D721Med (cell line): ENCODE data around the gene GOSR2.

ENCODE experiments used
- DNase-seq: peaks from one replicate; pipeline ENCODE4 v3.0.0; 2011; ENCODE audit warnings: low spot score; ENCODE audit not compliant: insufficient read length
- FAIRE-seq: peaks from 2 replicates; lab custom pipeline; 2011; peaks lifted over from hg19 to GRCh38; lab: Jason Lieb, UNC
- TF ChIP-seq, protein P1 (sequence below): IDR thresholded peaks from 2 replicates; pipeline ENCODE4 v1.5.1; 2012; ENCODE audit warnings: mild to moderate bottlenecking, control low read depth; ENCODE audit not compliant: insufficient read depth; ENCODE audit errors: missing control alignments

The GOSR2 gene

DNA sequence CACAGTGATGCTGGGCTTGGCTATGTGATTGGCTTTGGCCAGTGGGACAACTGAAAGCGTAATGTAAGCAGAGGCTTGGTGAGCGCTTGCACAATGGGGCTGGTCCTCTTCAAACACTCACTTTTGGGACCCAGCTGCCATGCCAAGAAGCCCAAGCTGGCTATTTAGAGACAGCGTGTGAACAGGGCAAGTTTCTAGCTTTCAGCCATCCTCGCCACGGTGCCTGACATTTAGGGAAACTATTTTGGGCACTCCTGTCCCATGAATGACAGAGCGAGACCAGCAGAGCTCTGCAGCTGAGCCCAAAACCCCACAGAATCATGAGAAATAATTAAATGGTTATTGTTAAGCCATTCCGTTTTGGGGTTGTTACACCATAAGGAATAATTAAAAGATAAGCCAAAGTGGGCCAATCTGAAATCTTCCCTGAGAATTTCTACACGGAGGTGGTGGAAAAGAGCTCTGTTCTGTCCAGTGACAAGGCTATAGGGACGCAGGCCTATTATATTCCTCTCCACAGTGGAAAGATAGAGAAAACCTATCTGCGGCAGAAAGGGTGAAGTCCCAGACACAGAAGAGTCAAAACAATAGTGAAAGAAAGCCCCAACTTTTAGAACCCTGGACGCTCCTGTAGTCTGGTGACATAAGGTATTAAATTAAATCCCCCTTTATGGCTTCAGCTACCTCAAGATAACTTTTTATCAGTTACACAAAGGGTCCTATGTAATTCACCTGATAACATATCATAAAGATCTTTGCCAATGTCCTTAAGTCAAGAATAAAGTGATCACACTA, 66.9 kb downstream of the GOSR2 start:
- FAIRE-seq: no peak
- TF ChIP-seq, protein P1, sequence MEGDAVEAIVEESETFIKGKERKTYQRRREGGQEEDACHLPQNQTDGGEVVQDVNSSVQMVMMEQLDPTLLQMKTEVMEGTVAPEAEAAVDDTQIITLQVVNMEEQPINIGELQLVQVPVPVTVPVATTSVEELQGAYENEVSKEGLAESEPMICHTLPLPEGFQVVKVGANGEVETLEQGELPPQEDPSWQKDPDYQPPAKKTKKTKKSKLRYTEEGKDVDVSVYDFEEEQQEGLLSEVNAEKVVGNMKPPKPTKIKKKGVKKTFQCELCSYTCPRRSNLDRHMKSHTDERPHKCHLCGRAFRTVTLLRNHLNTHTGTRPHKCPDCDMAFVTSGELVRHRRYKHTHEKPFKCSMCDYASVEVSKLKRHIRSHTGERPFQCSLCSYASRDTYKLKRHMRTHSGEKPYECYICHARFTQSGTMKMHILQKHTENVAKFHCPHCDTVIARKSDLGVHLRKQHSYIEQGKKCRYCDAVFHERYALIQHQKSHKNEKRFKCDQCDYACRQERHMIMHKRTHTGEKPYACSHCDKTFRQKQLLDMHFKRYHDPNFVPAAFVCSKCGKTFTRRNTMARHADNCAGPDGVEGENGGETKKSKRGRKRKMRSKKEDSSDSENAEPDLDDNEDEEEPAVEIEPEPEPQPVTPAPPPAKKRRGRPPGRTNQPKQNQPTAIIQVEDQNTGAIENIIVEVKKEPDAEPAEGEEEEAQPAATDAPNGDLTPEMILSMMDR: no peak
- DNase-seq: no peak

DNA sequence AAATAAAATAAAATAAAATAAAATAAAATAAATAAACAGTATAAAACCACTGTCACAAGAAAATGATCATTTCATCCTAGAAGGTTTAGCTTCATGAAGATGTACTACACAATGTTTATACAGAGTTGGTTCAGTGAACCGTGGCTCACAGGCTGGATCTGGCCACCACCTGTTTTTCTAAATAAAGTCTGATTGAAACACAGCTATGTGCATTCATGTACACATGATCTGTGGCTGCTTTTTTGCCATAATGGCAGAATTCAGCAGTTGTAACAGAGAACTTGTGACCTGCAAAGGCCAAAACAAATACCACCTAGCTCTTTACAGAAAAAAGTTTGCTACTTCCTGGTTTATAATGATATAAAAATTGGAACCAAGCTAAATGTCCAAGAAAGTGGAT, 68.7 kb downstream of the GOSR2 start:
- FAIRE-seq: no peak
- DNase-seq: no peak
- TF ChIP-seq, protein P1: no peak
